SK-N-DZ (cell line): ENCODE measurements around the gene ZNF322. TPM values are rescaled to one million over a fixed set of nuclear protein-coding genes. Genes with fewer than 3 reads are reported as not detected.
A peak's percentile ranks its signal among the peaks of the same experiment; 100 is the strongest.
"Not testable (repeated sequence)": the region's sequence is repeated elsewhere in the genome, so short reads cannot be mapped to it uniquely, and the experiment has no call there.

Experiments
- DNase-seq: peaks from one replicate; pipeline ENCODE4 v3.0.0-alpha.2; 2015; ENCODE audit warnings: low spot score
- polyA plus RNA-seq, 2 experiments: library from polyadenylated mRNA; depleted of rRNA; stranded (reverse); fragments of >200 nt; gene quantifications; 2 replicates each; pipeline ENCODE4 v1.2.3, GENCODE V29; 2014

The ZNF322 gene, protein sequence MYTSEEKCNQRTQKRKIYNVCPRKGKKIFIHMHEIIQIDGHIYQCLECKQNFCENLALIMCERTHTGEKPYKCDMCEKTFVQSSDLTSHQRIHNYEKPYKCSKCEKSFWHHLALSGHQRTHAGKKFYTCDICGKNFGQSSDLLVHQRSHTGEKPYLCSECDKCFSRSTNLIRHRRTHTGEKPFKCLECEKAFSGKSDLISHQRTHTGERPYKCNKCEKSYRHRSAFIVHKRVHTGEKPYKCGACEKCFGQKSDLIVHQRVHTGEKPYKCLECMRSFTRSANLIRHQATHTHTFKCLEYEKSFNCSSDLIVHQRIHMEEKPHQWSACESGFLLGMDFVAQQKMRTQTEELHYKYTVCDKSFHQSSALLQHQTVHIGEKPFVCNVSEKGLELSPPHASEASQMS
- polyA plus RNA-seq (2014; cell fraction: cytosol; rRNA removed), result 21.0 and 40.5 TPM in 2 replicates
- 18.3 and 22.3 TPM in 2 replicates for polyA plus RNA-seq (2014; cell fraction: nucleus; rRNA removed)

DNA sequence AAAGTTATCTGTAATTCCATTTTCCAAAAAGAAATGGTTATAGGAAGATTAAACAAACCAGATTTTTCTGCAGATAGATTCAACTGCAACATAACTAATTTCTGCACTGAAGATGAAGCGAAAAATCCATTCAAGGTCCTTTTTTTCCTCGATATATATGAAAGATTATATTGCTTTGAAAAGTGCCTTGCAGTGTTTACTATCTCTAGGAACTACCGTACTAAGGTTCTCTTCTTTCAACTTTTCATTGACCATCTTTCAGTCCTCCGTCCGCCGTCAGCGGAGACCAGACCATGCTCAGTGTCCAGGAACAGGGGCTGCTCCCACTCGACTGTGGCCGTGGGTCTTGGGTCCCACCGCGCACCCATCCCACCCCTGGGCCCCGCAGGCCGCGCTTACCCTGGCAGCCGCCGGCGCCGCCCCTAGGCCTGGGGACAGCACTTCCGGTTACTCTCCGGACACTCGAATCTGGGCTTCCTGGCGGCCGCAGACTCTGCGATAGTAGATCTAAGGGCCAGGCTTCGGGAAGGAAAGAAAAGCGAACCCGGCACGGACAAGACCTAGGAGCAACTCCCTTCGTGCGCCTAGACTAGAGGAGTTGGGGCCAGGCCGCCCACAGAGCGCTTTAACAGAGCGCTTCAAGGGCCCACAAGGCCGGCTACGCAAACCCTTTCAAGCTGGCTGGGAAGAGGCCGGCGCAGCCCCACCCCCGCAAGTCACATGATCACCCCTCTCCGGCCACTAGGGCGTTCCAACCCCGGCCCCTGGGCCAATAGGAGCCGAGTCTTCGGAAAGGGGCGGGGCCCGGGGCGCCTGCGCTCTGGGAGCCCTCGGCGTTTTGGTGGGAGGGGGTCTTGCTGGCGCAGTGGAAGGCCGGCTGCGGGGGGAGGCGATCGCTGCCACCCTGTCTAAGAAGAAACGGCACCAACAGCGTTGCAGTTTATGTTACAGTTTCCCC lies at the start of gene ZNF322:
Gene ZNF322 (minus strand): TSS at position 705 of the 958 bp plus-strand sequence. CDS start 21,193 bp downstream, outside the sequence.
- peak; percentile 93 for DNase-seq

DNA sequence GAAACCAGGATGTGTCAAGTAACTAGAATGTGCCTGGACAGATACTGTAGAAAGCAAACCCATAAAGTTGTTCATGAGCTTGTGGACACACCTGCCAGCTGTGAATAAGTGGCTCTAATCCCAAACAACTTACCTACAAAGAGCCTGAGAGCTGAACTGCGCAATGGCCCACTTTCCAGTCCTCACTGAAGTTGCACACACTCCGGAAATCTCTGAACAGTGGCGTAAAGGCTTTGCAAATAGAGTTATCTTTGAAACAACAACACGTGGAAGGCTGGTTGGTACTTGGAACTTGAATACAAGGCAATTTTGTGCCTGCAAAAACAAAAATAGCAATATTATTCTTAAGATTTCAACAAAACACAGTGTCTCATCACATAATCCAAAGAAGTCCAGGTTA lies 46.2 kb upstream of the ZNF322 start:
- DNase-seq, result not testable (repeated sequence)

DNA sequence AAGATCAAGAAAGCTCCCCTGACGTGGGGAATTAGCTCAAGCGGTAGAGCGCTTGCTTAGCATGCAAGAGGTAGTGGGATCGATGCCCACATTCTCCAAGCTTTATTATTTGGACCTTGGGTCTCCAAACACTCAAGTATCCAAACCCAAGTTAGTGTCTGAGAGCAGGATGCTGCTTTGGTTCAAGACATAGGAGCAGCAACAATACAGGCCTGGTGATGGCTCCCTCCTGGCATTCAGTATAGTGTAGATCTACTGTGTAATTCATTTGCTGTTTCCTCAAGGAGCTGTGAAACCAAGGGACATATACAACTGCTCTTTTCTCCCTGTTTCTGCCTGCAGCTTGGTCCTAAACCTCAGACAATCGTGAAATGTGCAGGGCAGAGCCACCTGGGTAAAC lies 45.8 kb upstream of the ZNF322 start:
- not testable (repeated sequence) for DNase-seq

DNA sequence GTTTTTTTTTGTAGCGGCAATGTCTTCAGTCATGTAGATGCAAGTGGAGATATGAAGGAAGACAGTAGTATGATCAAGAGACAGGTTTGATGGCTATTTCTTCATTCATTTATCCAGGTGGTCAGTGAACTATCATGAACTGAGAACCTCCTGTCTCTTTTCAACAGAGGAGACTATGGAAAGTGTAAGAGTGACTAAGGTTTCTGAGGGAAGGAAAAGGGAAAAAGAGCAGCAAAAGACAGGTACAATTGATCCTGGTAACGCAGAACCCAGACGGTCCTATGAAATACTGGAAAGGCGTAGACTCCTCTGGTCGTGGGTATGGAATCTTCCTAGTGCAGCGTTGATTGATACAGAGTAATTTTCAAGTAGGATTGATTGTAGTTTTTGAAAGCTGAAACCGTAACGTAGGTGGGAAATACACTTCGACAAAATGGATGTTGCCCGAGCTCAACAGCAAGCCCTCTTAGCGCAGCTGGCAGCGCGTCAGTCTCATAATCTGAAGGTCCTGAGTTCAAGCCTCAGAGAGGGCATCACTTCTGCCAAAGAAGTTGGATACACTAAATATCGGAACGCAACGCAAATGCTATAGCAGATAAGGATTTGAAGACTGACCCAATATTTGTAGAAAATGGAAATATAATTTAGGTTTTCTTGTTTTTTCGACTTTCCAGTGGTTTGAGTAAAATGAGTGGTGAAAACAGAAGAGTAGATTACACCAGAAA lies 41.6 kb upstream of the ZNF322 start:
- DNase-seq, result not testable (repeated sequence)

DNA sequence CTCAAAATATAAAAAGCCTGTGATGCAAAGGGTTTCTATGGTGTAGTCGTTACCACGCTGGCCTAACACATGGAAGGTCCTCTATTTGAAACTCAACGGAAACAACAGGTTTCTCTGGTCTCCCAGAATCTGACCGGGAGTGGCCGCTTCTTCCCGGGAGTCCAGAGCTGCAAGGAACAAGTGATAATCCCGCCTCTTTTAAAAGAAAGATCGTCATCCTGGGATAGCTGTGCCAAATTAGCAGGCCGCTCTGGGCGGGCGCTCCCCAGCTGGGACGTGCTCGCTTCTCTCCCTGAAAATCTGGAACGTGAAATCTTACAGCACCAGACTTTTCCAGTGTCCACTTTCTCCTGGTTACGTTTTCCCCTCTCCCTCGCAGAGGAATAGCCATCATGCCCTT lies 38.0 kb upstream of the ZNF322 start:
- not testable (repeated sequence) for DNase-seq

DNA sequence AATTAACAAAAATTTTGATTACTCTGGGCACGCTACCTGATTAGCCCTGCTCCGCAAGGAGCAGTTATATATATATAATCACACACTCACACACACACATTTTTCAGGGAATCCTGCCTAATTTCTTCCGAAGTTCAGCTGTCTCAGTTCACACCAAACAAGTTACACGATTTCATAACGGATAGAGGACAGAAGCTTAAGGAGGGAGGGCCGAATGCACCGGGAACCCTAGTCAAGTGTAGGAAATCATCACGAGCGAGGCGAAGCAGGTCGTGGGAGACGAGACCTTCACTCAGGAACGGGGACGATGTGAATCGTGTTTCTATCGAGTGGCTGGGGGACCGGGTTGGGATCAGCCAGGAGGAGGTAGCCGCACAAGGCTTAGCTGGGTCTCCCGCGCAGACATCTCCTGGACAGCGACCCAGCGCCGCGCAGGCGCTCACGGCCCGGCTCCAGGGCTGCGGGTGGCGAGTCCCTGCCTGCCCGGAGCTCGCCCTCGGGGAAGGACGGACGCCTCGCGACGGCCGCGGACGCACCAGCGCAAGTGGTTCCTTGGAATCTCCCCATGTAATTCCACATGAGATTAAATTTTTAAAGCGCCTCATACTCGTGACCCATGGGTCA lies 29.9 kb upstream of the ZNF322 start:
- DNase-seq, result not testable (repeated sequence)

DNA sequence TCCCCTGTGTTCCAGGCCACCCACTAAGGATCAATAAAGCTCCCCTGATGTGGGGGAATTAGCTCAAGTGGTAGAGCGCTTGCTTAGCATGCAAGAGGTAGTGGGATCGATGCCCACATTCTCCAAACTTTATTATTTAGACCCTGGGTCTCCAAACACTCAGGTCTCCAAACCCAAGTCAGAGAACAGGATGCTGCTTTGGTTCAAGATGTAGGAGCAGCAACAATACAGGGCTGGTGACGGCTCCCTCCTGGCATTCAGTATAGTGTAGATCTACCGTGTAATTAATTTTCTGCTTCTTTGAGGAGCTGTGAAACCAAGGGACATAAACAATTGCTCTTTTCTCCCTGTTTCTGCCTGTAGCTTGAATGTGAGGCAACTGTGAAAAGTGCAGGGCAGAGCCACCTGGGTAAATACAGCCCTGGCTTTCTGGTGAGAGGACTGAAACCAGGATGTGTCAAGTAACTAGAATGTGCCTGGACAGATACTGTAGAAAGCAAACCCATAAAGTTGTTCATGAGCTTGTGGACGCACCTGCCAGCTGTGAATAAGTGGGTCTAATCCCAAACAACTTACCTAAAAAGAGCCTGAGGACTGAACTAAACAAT lies 23.0 kb upstream of the ZNF322 start:
- DNase-seq, result not testable (repeated sequence)

DNA sequence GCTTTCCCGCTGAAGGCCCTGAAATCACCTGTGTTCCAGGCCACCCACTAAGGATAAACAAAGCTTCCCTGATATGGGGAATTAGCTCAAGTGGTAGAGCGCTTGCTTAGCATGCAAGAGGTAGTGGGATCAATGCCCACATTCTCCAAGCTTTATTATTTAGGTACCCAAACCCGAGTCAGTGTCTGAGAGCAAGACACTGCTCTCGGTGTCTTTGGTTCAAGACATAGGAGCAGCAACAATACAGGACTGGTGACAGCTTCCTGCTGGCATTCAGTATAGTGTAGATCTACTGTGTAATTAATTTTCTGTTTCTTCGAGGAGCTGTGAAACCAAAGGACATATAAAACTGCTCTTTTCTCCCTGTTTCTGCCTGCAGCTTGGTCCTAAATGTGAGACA lies 13.7 kb upstream of the ZNF322 start:
- DNase-seq, result not testable (repeated sequence)

DNA sequence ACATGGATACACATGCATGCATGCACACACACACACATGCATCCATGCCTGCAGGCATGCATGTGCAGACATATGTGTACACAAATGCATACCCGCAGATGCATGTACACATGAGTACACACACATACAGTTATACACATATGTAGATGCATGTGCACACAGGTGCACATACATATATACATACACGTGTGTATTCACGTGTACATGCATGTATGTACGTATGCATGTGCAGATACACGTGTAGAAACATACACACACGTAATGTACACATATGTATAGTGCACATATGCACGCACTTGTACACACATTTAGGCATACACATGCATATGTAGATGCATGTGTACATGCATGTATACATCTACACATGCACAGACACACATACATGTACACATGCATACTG lies 11.0 kb upstream of the ZNF322 start:
- DNase-seq, result not testable (repeated sequence)

DNA sequence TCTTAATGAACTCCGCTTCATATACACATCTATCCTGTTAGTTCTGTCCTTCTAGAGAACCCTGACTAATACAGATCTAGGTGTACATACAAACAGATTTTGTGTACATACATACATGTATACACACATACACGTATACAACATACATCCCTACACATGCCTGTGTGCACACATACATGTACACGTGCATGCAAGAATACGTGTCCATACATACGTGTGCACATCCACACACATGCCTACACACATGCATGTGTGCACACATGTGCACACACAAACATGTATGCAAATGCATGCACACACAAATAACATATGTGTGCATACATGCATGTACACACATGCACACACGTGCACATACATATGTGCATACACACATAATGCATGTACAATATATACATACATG lies 10.5 kb upstream of the ZNF322 start:
- not testable (repeated sequence) for DNase-seq

DNA sequence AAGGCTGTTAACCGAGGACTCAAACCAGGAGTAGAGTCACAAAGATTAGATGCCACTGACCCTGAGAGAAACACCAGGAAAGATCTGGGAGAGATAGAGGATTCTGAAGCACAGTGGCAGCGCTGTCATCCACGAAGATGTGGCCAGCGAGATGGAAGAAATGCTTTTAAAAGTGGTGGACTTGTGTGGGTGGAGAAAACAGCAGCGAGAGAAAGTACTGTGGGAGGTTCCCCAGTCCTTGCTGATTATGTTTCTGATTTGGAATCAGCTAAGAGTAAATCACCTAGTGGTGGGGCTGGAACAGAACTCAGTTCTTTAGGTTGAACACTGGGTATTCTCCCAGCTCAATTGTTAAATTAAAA lies 435 bp upstream of the ZNF322 start:
- no peak for DNase-seq

DNA sequence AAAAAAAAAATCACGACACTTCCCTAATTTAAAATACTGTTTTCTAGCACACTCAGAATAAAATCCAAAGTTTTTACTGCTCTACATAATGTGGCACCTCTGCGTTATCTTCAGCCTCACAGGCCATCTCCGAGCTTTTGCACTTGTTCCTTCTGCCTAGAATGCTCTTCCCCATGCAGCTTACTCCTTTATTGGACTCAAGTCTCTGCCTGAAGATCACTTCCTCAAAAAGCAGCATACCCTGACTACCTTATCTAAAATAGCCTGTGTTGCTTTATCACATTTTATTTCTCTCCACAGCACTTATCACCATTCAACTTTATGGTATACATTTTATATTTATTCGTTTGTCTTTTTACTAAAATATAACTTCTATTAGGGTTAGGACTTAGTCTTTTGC lies 2.3 kb downstream of the ZNF322 start:
- no peak for DNase-seq

DNA sequence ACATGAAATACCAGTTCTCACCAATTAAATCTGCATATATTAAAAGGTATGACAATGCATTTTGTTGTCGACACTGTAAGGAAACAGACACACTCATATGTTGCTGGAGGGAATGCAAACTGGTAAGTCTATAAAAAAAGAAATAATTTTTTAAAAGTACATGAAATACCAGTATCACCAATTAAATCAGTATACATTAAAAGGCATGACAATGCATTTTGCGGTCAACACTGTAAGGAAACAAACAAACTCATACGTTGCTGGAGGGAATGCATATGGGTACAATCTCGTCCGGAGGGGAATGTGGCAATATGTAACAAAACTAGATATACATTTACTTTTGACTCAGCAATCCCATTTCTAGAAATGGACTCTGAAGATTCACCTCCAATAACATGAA lies 6.5 kb downstream of the ZNF322 start:
- no peak for DNase-seq

DNA sequence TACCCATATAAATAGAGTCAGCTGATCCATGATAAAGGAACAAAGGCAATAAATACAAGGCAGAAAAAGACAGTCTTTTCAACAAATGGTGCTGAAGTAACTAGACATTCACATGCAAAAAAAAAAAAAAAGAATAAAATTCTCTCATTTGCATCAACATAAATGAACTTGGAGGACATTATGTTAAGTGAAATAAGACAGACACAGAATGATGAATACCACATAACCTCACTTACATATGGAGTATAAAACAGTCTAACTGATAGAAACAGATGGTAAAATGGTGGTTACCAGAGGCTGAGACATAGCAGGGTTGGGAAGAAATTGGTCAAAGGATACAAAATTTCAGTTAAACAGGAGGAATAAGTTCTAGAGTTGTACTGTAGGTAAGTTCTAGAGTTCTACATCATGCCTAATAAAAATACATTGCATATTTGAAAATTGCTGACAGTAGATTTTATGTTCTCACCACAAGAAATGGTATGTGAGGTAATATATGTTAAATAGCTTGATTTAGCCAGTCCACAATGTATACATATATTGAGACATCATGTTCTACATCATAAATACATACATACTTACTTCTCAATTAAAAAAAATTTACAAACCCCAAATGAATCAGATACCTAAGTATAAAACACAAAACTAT lies 8.3 kb downstream of the ZNF322 start:
- DNase-seq, result no peak

DNA sequence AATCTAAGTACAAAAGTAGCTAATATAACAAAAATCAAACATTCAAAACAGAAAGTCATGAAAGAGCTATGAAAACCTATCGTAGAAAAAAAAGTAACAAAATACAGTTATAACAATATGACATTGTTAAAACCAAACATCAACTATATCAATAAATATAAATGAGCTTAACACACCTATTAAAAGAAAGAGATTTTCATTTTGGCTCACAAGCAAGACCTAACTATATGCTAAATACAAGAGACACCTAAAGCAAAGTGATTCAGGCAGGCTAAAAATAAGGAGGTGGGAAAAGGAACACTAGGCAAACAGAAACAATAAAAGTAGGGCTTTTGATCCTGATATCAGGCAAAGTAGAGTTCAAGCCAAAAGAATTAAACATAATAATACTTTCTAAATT lies 13.5 kb downstream of the ZNF322 start:
- no peak for DNase-seq

DNA sequence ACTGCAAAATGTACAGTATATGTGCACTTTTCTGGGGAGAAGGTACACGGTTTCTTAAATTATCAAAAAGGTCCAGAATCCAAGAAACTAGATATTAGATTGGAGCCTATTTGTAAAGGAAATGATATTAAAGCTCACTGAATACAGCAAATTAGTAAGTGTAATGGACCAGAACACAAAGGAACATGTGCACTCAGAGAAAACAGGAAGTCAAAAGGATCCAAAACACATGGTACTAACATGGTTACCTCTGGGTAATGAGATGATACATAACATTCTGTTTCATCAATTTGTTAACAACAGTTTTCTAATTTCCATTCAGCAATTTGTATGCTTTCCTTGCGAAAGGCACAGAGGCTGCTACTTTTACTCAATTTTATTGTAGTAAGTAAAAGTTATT lies 18.7 kb downstream of the ZNF322 start:
- no peak for DNase-seq

DNA sequence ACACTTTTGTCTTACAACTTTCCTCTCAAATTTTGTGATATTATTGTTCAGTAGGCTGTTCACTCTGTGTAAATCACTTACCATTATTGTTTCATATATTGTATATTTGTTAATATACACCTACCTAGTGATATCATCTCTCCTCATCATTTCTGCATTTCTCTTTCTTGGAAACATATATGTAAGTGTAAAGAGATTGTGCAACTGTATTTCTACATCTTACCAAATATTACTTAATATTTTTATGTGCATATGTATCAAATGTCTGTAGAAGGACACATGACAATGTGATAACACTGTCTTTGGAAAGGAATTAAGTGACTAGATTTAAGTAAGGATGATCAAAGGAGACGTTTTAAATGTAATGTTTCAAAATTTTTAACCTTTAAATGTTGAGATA lies 30.2 kb downstream of the ZNF322 start:
- no peak for DNase-seq

DNA sequence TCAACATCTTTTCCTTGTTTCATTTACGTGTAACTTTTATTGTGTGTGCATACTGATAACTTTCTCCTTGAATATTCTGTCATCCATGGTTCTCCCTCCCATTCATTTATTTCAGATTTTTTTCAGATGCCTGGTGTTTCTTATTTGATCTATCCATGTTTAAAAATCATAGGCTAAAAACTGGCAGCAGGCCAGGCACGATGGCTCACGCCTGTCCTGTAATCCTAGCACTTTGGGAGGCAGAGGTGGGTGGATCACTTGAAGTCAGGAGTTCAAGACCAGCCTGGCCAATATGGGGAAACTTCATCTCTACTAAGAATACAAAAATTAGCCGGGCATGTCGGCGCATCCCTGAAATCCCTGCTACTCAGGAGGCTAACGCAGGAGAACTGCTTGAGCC lies 31.7 kb downstream of the ZNF322 start:
- DNase-seq, result no peak

DNA sequence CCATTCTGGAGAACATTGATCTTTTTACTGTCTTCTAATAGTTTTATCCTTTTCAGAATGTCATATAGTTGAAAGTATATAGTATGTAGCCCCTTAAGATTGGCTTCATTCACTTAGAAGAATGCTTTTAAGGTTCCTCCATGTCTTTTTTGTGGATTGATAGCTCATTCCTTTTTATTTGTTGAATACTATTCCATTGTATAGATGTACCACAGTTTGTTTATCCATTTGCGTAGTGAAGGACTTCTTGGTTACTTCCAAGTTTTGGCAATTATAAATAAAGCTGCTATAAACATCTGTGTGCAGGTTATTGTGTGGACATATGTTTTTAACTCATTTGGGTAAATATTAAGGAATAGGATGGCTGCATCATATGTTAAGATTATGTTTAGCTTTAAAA lies 35.0 kb downstream of the ZNF322 start:
- no peak for DNase-seq

DNA sequence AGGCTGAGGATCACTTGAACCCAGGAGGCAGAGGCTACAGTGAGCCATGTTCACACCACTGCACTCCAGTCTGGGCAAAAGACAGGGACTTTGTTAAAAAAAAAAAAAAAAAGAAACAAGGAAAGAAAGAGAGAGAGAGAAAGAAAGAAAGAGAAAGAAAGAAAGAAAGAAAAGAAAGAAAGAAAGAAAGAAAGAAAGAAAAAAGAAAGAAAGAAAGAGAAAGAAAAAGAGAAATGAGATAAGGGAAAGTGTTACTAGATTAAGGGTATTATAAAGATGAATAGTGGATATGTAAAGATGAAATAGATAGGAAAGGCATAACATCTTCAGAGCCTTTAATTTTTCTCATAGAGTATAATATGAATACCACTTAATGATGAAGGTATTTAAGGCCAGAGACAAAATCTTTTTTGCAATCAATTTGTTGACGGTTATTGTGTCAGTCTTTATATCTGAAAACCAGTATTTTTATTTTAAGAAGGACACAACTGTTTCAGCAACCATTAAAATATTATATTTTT lies 36.1 kb downstream of the ZNF322 start:
- DNase-seq, result no peak
